Suppressor macrophage treated with lipopolysaccharide for 1 hour (primary cell): ENCODE measurements around the gene TULP1.

Source experiments
- DNase-seq, 3 donors: peaks; one replicate each; pipeline ENCODE4 v3.0.0-alpha.2; 2020 to 2022

Gene TULP1

GRCh38 chr6:35454391-35455110 lies 58.1 kb downstream of the TULP1 start:
- peak in 1 of 3 donors; percentile 24 for DNase-seq

DNA sequence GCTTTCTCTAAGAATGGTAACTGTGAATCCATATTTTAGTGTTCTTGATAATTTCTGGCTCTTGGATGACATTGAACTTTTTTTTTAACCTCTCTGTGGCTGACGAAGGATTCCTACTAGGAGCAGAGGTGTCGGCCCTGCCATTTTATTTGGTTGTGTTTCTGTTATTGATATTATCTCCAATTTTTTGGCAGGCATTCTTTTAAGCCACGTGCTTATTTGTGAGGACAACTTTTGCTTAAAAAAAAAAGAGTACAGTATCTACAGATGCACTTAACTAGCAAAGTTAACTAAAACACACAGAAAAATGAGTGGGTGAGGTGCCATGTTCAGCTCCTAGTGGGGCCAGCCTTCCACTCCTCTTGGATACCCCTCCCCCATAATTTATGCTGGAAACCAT lies 59.5 kb downstream of the TULP1 start:
- no peak for DNase-seq

DNA sequence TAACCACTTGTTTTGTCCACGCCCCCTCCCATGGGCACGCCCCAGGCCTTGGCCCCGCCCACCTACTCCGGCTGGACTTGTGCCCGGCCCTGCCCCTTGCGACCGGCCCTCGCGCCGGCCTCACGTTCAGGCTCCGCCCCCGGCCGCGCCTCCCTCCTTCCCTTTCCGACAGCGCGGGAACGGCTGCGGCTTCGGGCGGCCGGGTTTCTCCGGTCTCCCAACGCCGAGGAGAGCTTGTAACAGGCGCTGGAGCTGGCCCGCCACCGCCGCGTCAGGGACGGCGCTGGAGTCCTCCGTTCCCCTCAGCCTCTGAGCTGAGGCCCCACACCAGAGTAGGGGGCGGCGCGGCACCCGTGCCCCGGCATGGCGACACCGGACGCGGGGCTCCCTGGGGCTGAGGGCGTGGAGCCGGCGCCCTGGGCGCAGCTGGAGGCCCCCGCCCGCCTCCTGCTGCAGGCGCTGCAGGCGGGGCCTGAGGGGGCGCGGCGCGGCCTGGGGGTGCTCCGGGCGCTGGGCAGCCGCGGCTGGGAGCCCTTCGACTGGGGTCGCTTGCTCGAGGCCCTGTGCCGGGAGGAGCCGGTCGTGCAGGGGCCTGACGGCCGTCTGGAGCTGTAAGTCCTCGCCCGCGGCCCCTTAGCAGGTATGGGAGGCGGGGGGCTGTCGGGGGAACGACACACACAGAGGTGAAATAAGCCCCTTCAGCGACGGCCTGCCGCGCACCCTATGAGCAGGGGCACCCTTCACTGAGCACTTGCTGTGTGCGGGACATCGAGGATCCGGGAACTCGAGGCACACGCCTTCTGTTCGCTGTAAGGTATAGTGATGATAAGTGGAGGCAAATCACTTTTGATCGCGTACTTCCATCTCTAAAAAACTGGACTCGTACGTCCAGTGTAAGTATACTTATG lies 60.3 kb downstream of the TULP1 start, which contains the start of gene FANCE:
FANCE (plus strand) TSS at position 156 of the 908 bp plus-strand sequence; CDS start at position 364, 208 bp downstream.
- peak; percentile 95 to 99 (median 98) for DNase-seq

DNA sequence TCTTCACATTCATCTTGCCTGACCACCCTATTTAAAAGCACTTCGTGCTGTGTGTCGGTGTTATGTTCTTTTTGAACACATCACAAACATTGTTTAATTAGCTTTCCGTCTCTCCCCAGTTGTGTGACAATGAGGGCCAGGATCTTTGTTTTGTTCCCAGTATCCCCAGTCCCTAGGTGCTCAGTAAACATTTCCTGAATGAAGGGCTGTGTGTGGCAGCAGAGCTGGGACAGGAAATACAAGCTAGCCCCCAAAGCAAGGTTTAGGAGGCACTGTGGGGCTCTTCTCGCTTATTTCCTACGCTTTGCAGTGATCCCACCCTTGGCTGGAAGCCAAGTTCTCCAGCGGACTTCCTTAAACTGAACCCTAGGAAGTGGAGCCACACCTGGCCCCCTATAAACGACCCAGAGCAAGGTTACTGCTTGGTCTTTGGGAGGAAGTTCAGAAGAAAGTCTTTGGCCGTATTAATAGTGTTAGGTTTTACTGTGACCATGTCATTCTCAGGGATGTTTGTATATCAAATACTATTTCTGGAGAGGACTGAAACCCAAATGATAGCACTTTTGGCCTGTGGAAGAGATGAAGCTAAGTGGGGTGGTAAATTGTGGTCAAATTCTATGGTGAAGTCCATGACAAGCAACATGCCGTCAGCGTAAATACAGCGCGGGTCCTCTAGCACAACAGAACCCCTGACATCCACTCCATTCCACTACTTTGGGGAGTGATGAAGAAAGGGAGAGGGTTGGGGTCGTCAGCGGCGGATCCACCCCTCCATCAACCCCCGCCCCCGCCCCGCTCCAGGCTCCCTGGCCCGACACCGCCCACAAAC lies 61.1 kb downstream of the TULP1 start:
- no peak for DNase-seq

- DNase-seq: peak; percentile 83 to 94 (median 90)
Measured at GRCh38 chr6:35449287-35449881, 63.3 kb downstream of the TULP1 start.

GRCh38 chr6:35448191-35448590 lies 64.5 kb downstream of the TULP1 start:
- no peak for DNase-seq
